Cardiac muscle cell (in vitro differentiated cells and primary cell): ENCODE data around the gene NAP1L4. TPM values are rescaled to one million over a fixed set of nuclear protein-coding genes. Genes with fewer than 3 reads are reported as not detected.

Source experiments
- DNase-seq, 2 donors: peaks; one replicate each; pipeline versions ENCODE4 v3.0.0 to v3.0.0-alpha.2; 2010 to 2017; ENCODE audit warnings: low read depth in 1 of 2, low spot score in 1 of 2
- H3K27ac ChIP-seq: fragments of 200-600 bp; sonication (generic); 2 replicates; pipeline ENCODE4 v1.5.1; 2016
- H3K27me3 ChIP-seq: fragments of 200-600 bp; sonication (generic); 2 replicates; pipeline ENCODE4 v1.6.0; 2016; ENCODE audit warnings: control low read depth
- H3K36me3 ChIP-seq: fragments of 200-600 bp; sonication (generic); 2 replicates; pipeline ENCODE4 v1.5.1; 2016; ENCODE audit warnings: control low read depth
- H3K4me1 ChIP-seq: fragments of 200-600 bp; sonication (generic); 2 replicates; pipeline ENCODE4 v1.8.1; 2017; ENCODE audit warnings: low read depth, mild to moderate bottlenecking, mixed run types
- H3K4me3 ChIP-seq: fragments of 200-600 bp; sonication (generic); 2 replicates; pipeline ENCODE4 v1.5.1; 2016; ENCODE audit warnings: mild to moderate bottlenecking
- H3K9me3 ChIP-seq: fragments of 200-600 bp; sonication (generic); 2 replicates; pipeline ENCODE4 v1.5.1; 2017; ENCODE audit warnings: low read depth, mild to moderate bottlenecking, control low read depth
- CTCF ChIP-seq: IDR thresholded peaks from 2 replicates; pipeline ENCODE4 v1.5.1; 2012; ENCODE audit warnings: low read depth, mild to moderate bottlenecking, low read length
- polyA plus RNA-seq: library from polyadenylated mRNA; unstranded; fragments of >200 nt; fragmentation: Nextera tagmentation; extraction: Ambion mirVana; gene quantifications from 2 replicates; pipeline ENCODE4 v1.2.1, GENCODE V29; 2016
- total RNA-seq: library from RNA; depleted of rRNA; stranded (reverse); fragments of >200 nt; gene quantifications from 2 replicates; pipeline ENCODE4 v1.2.3, GENCODE V29; 2016

NAP1L4 gene
- total and polyA plus RNA-seq, 2 experiments from 2014 or later: 132 to 254 TPM

GRCh38 chr11:2961080-2961479 is 31.0 kb downstream of the NAP1L4 start:
- no peaks in the 10 kb centered on the region for H3K9me3 ChIP-seq
- no peak for TF ChIP-seq CTCF
- H3K36me3 ChIP-seq: peaks cover 54% of the 10 kb centered on the region
- peaks cover 20% of the 10 kb centered on the region for H3K4me1 ChIP-seq
- H3K27me3 ChIP-seq: no peaks in the 10 kb centered on the region
- DNase-seq: no peak
- no peak overlapping the region for H3K4me3 ChIP-seq
- H3K27ac ChIP-seq: peak overlapping the region; percentile 80

GRCh38 chr11:2960139-2960538 is 32.0 kb downstream of the NAP1L4 start:
- H3K36me3 ChIP-seq: peaks cover 55% of the 10 kb centered on the region
- H3K4me3 ChIP-seq: no peak overlapping the region
- TF ChIP-seq CTCF: no peak
- no peaks in the 10 kb centered on the region for H3K9me3 ChIP-seq
- peaks cover 18% of the 10 kb centered on the region for H3K4me1 ChIP-seq
- peak overlapping the region; percentile 80 for H3K27ac ChIP-seq
- no peaks in the 10 kb centered on the region for H3K27me3 ChIP-seq
- DNase-seq: no peak

GRCh38 chr11:2958251-2958650 is 33.9 kb downstream of the NAP1L4 start:
- H3K36me3 ChIP-seq: peaks cover 50% of the 10 kb centered on the region
- peaks cover 18% of the 10 kb centered on the region for H3K4me1 ChIP-seq
- no peak overlapping the region for H3K27ac ChIP-seq
- no peak overlapping the region for H3K4me3 ChIP-seq
- H3K9me3 ChIP-seq: no peaks in the 10 kb centered on the region
- no peak for TF ChIP-seq CTCF
- no peak for DNase-seq
- H3K27me3 ChIP-seq: no peaks in the 10 kb centered on the region

GRCh38 chr11:2955906-2956476 is 36.1 kb downstream of the NAP1L4 start:
- Histone ChIP-seq H3K36me3 (peaks cover 73% of the 10 kb centered on the region), H3K27me3 (no peaks in the 10 kb centered on the region), H3K9me3 (no peaks in the 10 kb centered on the region), H3K4me3 (no peak overlapping the region), H3K27ac (peak overlapping the region; percentile 39), H3K4me1 (peaks cover 18% of the 10 kb centered on the region)
- TF ChIP-seq CTCF: no peak
- no peak for DNase-seq

GRCh38 chr11:2954263-2954662 is 37.9 kb downstream of the NAP1L4 start:
- Histone ChIP-seq H3K27ac (no peak overlapping the region), H3K4me3 (no peak overlapping the region), H3K4me1 (peaks cover 2% of the 10 kb centered on the region), H3K36me3 (peaks cover 82% of the 10 kb centered on the region), H3K9me3 (no peaks in the 10 kb centered on the region), H3K27me3 (no peaks in the 10 kb centered on the region)
- TF ChIP-seq CTCF: no peak
- no peak for DNase-seq
